Measurements from ENCODE around the gene HORMAD2.
A peak's percentile ranks its signal among the peaks of the same experiment; 100 is the strongest.

The HORMAD2 gene

GRCh38 chr22:30116362-30117117 lies 36.3 kb downstream of the HORMAD2 start:
- in situ Hi-C loops (cut with HindIII; ENCODE audit: low pct_ligation_motif_present, low sequenced_read_pairs): no loop called here
- Histone ChIP-seq H3K36me3 (replicated peaks) (no peaks in the 10 kb centered on the region), H3K27me3 (replicated peaks) (no peaks in the 10 kb centered on the region), H3K27ac (peak overlapping the region; percentile 27), H3K4me3 (ENCODE audit: low read depth, low read length) (no peak overlapping the region)
- peak; percentile 47 for DNase-seq
- no peak for TF ChIP-seq CTCF (IDR thresholded peaks at IDR 0.05; ENCODE audit: low read depth, low read length, missing control alignments)

- H3K4me3 ChIP-seq (ENCODE audit: low read depth, low read length): no peak overlapping the region
- TF ChIP-seq CTCF (IDR thresholded peaks at IDR 0.05; ENCODE audit: low read depth, low read length, missing control alignments): no peak
- no peak overlapping the region for H3K27ac ChIP-seq
- H3K27me3 ChIP-seq (replicated peaks): no peaks in the 10 kb centered on the region
- no peak for DNase-seq
- no peaks in the 10 kb centered on the region for H3K36me3 ChIP-seq (replicated peaks)
- in situ Hi-C loops (cut with HindIII; ENCODE audit: low pct_ligation_motif_present, low sequenced_read_pairs): no loop called here
These were observed 37.0 kb downstream of the HORMAD2 start for GRCh38 chr22:30117256-30117655.

GRCh38 chr22:30118291-30118690 lies 38.0 kb downstream of the HORMAD2 start:
- no peaks in the 10 kb centered on the region for H3K36me3 ChIP-seq (replicated peaks)
- no peak for DNase-seq
- H3K4me3 ChIP-seq (ENCODE audit: low read depth, low read length): no peak overlapping the region
- in situ Hi-C loops (cut with HindIII; ENCODE audit: low pct_ligation_motif_present, low sequenced_read_pairs): no loop called here
- H3K27me3 ChIP-seq (replicated peaks): no peaks in the 10 kb centered on the region
- H3K27ac ChIP-seq: no peak overlapping the region
- TF ChIP-seq CTCF (IDR thresholded peaks at IDR 0.05; ENCODE audit: low read depth, low read length, missing control alignments): no peak

GRCh38 chr22:30121960-30122359 lies 41.7 kb downstream of the HORMAD2 start:
- in situ Hi-C loops (cut with HindIII; ENCODE audit: low pct_ligation_motif_present, low sequenced_read_pairs): no loop called here
- DNase-seq: no peak
- TF ChIP-seq CTCF (IDR thresholded peaks at IDR 0.05; ENCODE audit: low read depth, low read length, missing control alignments): no peak

GRCh38 chr22:30123463-30123862 lies 43.2 kb downstream of the HORMAD2 start:
- H3K27me3 ChIP-seq (replicated peaks): no peaks in the 10 kb centered on the region
- H3K36me3 ChIP-seq (replicated peaks): no peaks in the 10 kb centered on the region
- no peak overlapping the region for H3K27ac ChIP-seq
- no peak overlapping the region for H3K4me3 ChIP-seq (ENCODE audit: low read depth, low read length)
- DNase-seq: no peak
- TF ChIP-seq CTCF (IDR thresholded peaks at IDR 0.05; ENCODE audit: low read depth, low read length, missing control alignments): no peak
- in situ Hi-C loops (cut with HindIII; ENCODE audit: low pct_ligation_motif_present, low sequenced_read_pairs): no loop called here

More at GRCh38 chr22:30121960-30122359, 41.7 kb downstream of the HORMAD2 start:
- Histone ChIP-seq H3K27me3 (replicated peaks) (no peaks in the 10 kb centered on the region), H3K4me3 (ENCODE audit: low read depth, low read length) (no peak overlapping the region), H3K27ac (no peak overlapping the region), H3K36me3 (replicated peaks) (no peaks in the 10 kb centered on the region)

- no peaks in the 10 kb centered on the region for H3K27me3 ChIP-seq (replicated peaks)
- H3K27ac ChIP-seq: no peak overlapping the region
- peak; percentile 70 for DNase-seq
- in situ Hi-C loops (cut with HindIII; ENCODE audit: low pct_ligation_motif_present, low sequenced_read_pairs): no loop called here
- H3K4me3 ChIP-seq (ENCODE audit: low read depth, low read length): no peak overlapping the region
- H3K36me3 ChIP-seq (replicated peaks): no peaks in the 10 kb centered on the region
- no peak for TF ChIP-seq CTCF (IDR thresholded peaks at IDR 0.05; ENCODE audit: low read depth, low read length, missing control alignments)
These were observed 47.5 kb downstream of the HORMAD2 start for GRCh38 chr22:30127749-30128166.

Measured in brain microvascular endothelial cell (primary cell).